H9 (cell line): ENCODE results near the gene PLEK2. TPM values are rescaled to one million over a fixed set of nuclear protein-coding genes. Genes with fewer than 3 reads are reported as not detected.

ENCODE experiments used
- DNase-seq: peaks from one replicate; pipeline ENCODE4 v3.0.0-alpha.2; 2017
- H2AFZ ChIP-seq: one replicate; pipeline ENCODE4 v1.6.1; 2013; ENCODE audit warnings: mild to moderate bottlenecking, low read length, control low read depth, moderate library complexity
- H2AK5ac ChIP-seq: 2 replicates; pipeline ENCODE4 v1.6.1; 2013; ENCODE audit warnings: low read length, control low read depth, mixed read lengths; ENCODE audit not compliant: insufficient read length
- H2BK120ac ChIP-seq: one replicate; pipeline ENCODE4 v1.6.1; 2013; ENCODE audit warnings: low read depth, mild to moderate bottlenecking, low read length, control low read depth, inconsistent platforms; ENCODE audit not compliant: poor library complexity, severe bottlenecking
- H2BK12ac ChIP-seq: 2 replicates; pipeline ENCODE4 v1.6.1; 2013; ENCODE audit warnings: low read length, control low read depth, mixed read lengths, low read depth; ENCODE audit not compliant: insufficient read length
- H2BK15ac ChIP-seq: 2 replicates; pipeline ENCODE4 v1.6.1; 2013; ENCODE audit warnings: low read depth, low read length, control low read depth
- H2BK20ac ChIP-seq: one replicate; pipeline ENCODE4 v1.6.1; 2013; ENCODE audit warnings: low read depth, mild to moderate bottlenecking, low read length, control low read depth, inconsistent platforms; ENCODE audit not compliant: poor library complexity, severe bottlenecking
- H2BK5ac ChIP-seq: 2 replicates; pipeline ENCODE4 v1.6.1; 2013; ENCODE audit warnings: low read length, control low read depth, mixed read lengths; ENCODE audit not compliant: insufficient read length
- H3K14ac ChIP-seq: 2 replicates; pipeline ENCODE4 v1.6.1; 2013; ENCODE audit warnings: low read length, control low read depth; ENCODE audit not compliant: insufficient read depth
- H3K18ac ChIP-seq: 2 replicates; pipeline ENCODE4 v1.6.1; 2013; ENCODE audit warnings: low read depth, mild to moderate bottlenecking, mixed read lengths, low read length, control low read depth; ENCODE audit not compliant: insufficient read length
- H3K23ac ChIP-seq: 2 replicates; pipeline ENCODE4 v1.6.1; 2013; ENCODE audit warnings: low read length, control low read depth, mixed read lengths, low read depth; ENCODE audit not compliant: insufficient read length
- H3K23me2 ChIP-seq: 2 replicates; pipeline ENCODE4 v1.6.1; 2013; ENCODE audit warnings: low read depth, mild to moderate bottlenecking, mixed read lengths, low read length, control low read depth; ENCODE audit not compliant: insufficient read length, poor library complexity, severe bottlenecking
- H3K27ac ChIP-seq: 2 replicates; pipeline ENCODE4 v1.5.1; 2013; ENCODE audit warnings: low read length, control low read depth, mixed read lengths, low read depth; ENCODE audit not compliant: insufficient read length
- H3K27me3 ChIP-seq: 2 replicates; pipeline ENCODE4 v1.6.1; 2013; ENCODE audit warnings: low read length, control low read depth, inconsistent platforms; ENCODE audit not compliant: insufficient read depth
- H3K4ac ChIP-seq: 2 replicates; pipeline ENCODE4 v1.6.1; 2013; ENCODE audit warnings: low read depth, mild to moderate bottlenecking, control low read depth, inconsistent platforms, low read length, moderate library complexity
- H3K4me1 ChIP-seq: 2 replicates; pipeline ENCODE4 v1.6.1; 2013; ENCODE audit warnings: low read length, control low read depth, inconsistent platforms; ENCODE audit not compliant: insufficient read depth
- H3K4me2 ChIP-seq: 2 replicates; pipeline ENCODE4 v1.6.1; 2013; ENCODE audit warnings: low read length, control low read depth, mixed read lengths; ENCODE audit not compliant: insufficient read length, insufficient read depth
- H3K56ac ChIP-seq: 2 replicates; pipeline ENCODE4 v1.6.1; 2013; ENCODE audit warnings: low read depth, mild to moderate bottlenecking, mixed read lengths, low read length, control low read depth; ENCODE audit not compliant: insufficient read length
- H3K79me1 ChIP-seq: 2 replicates; pipeline ENCODE4 v1.6.1; 2013; ENCODE audit warnings: low read depth, mild to moderate bottlenecking, moderate library complexity, low read length, control low read depth, inconsistent platforms; ENCODE audit not compliant: insufficient read depth, poor library complexity, severe bottlenecking
- H3K79me2 ChIP-seq: 2 replicates; pipeline ENCODE4 v1.6.1; 2013; ENCODE audit warnings: low read length, control low read depth, inconsistent platforms; ENCODE audit not compliant: insufficient read depth
- H3K9ac ChIP-seq: 2 replicates; pipeline ENCODE4 v1.6.1; 2013; ENCODE audit warnings: low read length, control low read depth, mixed read lengths; ENCODE audit not compliant: insufficient read length; ENCODE audit errors: extremely low read depth
- H3K9me3 ChIP-seq: one replicate; pipeline ENCODE4 v1.6.1; 2013; ENCODE audit warnings: low read depth, low read length, inconsistent platforms; ENCODE audit not compliant: control insufficient read depth
- H3T11ph ChIP-seq: one replicate; pipeline ENCODE4 v1.6.1; 2013; ENCODE audit warnings: mild to moderate bottlenecking, low read length, control low read depth, inconsistent platforms
- H4K20me1 ChIP-seq: one replicate; pipeline ENCODE4 v1.6.1; 2013; ENCODE audit not compliant: control insufficient read depth, insufficient read length, insufficient read depth
- H4K5ac ChIP-seq: 2 replicates; pipeline ENCODE4 v1.6.1; 2013; ENCODE audit warnings: low read depth, mild to moderate bottlenecking, mixed read lengths, low read length, control low read depth; ENCODE audit not compliant: insufficient read length
- H4K8ac ChIP-seq: replicated peaks from 2 replicates; pipeline ENCODE4 v1.6.1; 2013; ENCODE audit warnings: low read length, control low read depth, mixed read lengths, low read depth; ENCODE audit not compliant: insufficient read length
- H4K91ac ChIP-seq: 2 replicates; pipeline ENCODE4 v1.6.1; 2013; ENCODE audit warnings: low read depth, mild to moderate bottlenecking, moderate library complexity, mixed read lengths, low read length, control low read depth; ENCODE audit not compliant: insufficient read length
- H3K27ac Mint-ChIP-seq, 3 experiments: 2 replicates in 2 of 3; 3 replicates in 1 of 3; pipeline ENCODE4 v1.8.0; 2020 to 2021; ENCODE audit warnings: mixed read lengths in 3 of 3, mild to moderate bottlenecking in 1 of 3, moderate library complexity in 1 of 3
- H3K27me3 Mint-ChIP-seq: 2 replicates; pipeline ENCODE4 v1.8.0; 2021; ENCODE audit warnings: low read depth, mild to moderate bottlenecking, moderate library complexity, mixed read lengths
- H3K36me3 Mint-ChIP-seq, 3 experiments: 2 replicates in 2 of 3; 3 replicates in 1 of 3; pipeline ENCODE4 v1.8.0; 2020 to 2021; ENCODE audit warnings: low read depth in 3 of 3, mixed read lengths in 3 of 3; ENCODE audit not compliant: insufficient read depth in 1 of 3
- H3K4me1 Mint-ChIP-seq, 2 experiments: 2 replicates each; pipeline ENCODE4 v1.8.0; 2020; ENCODE audit warnings: mixed read lengths in 2 of 2
- H3K4me3 Mint-ChIP-seq, 2 experiments: 2 replicates in 1 of 2; 3 replicates in 1 of 2; pipeline ENCODE4 v1.8.0; 2020 to 2021; ENCODE audit warnings: mild to moderate bottlenecking in 2 of 2, mixed read lengths in 2 of 2, moderate library complexity in 1 of 2
- H3K9me3 Mint-ChIP-seq, 2 experiments: 2 replicates in 1 of 2; 3 replicates in 1 of 2; pipeline ENCODE4 v1.8.0; 2020; ENCODE audit warnings: mild to moderate bottlenecking in 2 of 2, mixed read lengths in 2 of 2, moderate library complexity in 1 of 2
- WGBS: extraction: QIAGEN DNeasy Blood & Tissue Kit; methylation state at CpG from one replicate; pipeline ENCODE4 v1.1.7; 2013; ENCODE audit warnings: missing lambda C conversion rate, low lambda C conversion rate, mixed read lengths; ENCODE audit not compliant: insufficient read length; ENCODE audit errors: extremely low coverage; 5-methylcytosine and 5-hydroxymethylcytosine counted together
- total RNA-seq: library from RNA; stranded (reverse); gene quantifications from 2 replicates; pipeline ENCODE4 v1.2.1, GENCODE V29; 2021
- TF ChIP-seq, protein P1 (sequence below): fragments of 200-600 bp; sonication (generic); conservative IDR thresholded peaks from 3 replicates; pipeline ENCODE4 v1.8.0; 2021; ENCODE audit warnings: antibody characterized with exemption, mild to moderate bottlenecking

PLEK2 gene
- total RNA-seq, 1 experiment from 2014 or later: not detected

DNA sequence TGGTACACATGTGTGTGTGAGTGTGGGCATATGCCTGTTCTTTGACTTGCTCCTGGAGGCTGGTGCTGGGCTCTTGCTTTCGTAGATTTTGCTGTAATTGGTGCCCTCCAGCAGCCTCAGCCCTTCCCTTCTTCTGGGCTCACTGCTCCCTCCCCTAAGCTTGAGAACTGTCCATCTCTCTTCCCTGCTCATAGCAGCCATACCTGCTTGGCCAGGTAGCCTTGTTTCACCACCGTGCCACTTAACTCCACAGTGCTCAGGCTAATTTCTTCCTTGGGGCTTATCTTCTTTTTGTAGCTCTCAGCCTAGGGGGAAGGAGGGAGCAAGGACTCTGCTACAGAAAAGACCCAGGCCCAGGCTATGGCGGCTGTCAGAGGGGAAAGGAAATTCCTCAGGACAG, 19.8 kb downstream of the PLEK2 start:
- no peak overlapping the region for H4K5ac ChIP-seq
- H3K79me1 ChIP-seq: no peaks in the 10 kb centered on the region
- no peaks in the 10 kb centered on the region; the same call in none of the 2 replicates for H3K27me3 Mint-ChIP-seq
- no peaks in the 10 kb centered on the region for H3K9me3 ChIP-seq
- no peak overlapping the region for H3K14ac ChIP-seq
- no peaks in the 10 kb centered on the region for H3K79me2 ChIP-seq
- H4K91ac ChIP-seq: no peak overlapping the region
- no peak overlapping the region for H2BK5ac ChIP-seq
- no peak overlapping the region for H2BK15ac ChIP-seq
- no peaks in the 10 kb centered on the region for H3K23me2 ChIP-seq
- H3T11ph ChIP-seq: no peak overlapping the region
- no peaks in the 10 kb centered on the region for H4K20me1 ChIP-seq
- H3K4me1 Mint-ChIP-seq: peaks cover 5 to 6% of the 10 kb centered on the region in 2 experiments
- H3K4me1 ChIP-seq: no peaks in the 10 kb centered on the region; the same call in 1 of the 2 replicates
- no peak overlapping the region for H3K4me2 ChIP-seq
- TF ChIP-seq, protein P1, sequence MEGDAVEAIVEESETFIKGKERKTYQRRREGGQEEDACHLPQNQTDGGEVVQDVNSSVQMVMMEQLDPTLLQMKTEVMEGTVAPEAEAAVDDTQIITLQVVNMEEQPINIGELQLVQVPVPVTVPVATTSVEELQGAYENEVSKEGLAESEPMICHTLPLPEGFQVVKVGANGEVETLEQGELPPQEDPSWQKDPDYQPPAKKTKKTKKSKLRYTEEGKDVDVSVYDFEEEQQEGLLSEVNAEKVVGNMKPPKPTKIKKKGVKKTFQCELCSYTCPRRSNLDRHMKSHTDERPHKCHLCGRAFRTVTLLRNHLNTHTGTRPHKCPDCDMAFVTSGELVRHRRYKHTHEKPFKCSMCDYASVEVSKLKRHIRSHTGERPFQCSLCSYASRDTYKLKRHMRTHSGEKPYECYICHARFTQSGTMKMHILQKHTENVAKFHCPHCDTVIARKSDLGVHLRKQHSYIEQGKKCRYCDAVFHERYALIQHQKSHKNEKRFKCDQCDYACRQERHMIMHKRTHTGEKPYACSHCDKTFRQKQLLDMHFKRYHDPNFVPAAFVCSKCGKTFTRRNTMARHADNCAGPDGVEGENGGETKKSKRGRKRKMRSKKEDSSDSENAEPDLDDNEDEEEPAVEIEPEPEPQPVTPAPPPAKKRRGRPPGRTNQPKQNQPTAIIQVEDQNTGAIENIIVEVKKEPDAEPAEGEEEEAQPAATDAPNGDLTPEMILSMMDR: no peak
- H3K4ac ChIP-seq: no peak overlapping the region
- H3K18ac ChIP-seq: no peak overlapping the region
- H3K27ac ChIP-seq: no peak overlapping the region
- no peak overlapping the region for H3K23ac ChIP-seq
- H3K9ac ChIP-seq: no peak overlapping the region
- H2AK5ac ChIP-seq: no peak overlapping the region
- no peaks in the 10 kb centered on the region for H3K36me3 Mint-ChIP-seq
- H3K56ac ChIP-seq: no peak overlapping the region
- H3K4me3 Mint-ChIP-seq: no peak overlapping the region
- H3K27ac Mint-ChIP-seq: no peak overlapping the region
- H2BK20ac ChIP-seq: no peak overlapping the region
- no CpG with 5 or more reads among the region's 3 CpGs for WGBS
- no peaks in the 10 kb centered on the region for H3K27me3 ChIP-seq
- no peak overlapping the region for H4K8ac ChIP-seq
- no peak overlapping the region for H2AFZ ChIP-seq
- H2BK12ac ChIP-seq: no peak overlapping the region
- H2BK120ac ChIP-seq: no peak overlapping the region
- no peaks in the 10 kb centered on the region for H3K9me3 Mint-ChIP-seq
- DNase-seq: no peak
